K562 (cell line): ENCODE results near the gene FASTKD2.

Experiments
- CTCF ChIP-seq, 3 experiments: IDR thresholded peaks in 2 of 3; conservative IDR thresholded peaks in 1 of 3; 2 replicates each; pipeline ENCODE4 v1.5.1; 2011 to 2012; ENCODE audit warnings: low read length in 3 of 3, mild to moderate bottlenecking in 3 of 3, control low read depth in 2 of 3, improper control_type of control experiment in 1 of 3, inconsistent platforms in 1 of 3, low read depth in 1 of 3, mixed read lengths in 1 of 3, moderate library complexity in 1 of 3; ENCODE audit not compliant: insufficient read depth in 2 of 3
- DPF2 ChIP-seq: fragments of 450-650 bp; IDR thresholded peaks from 2 replicates; pipeline ENCODE4 v1.6.1; 2016
- ESRRA ChIP-seq: fragments of 450-650 bp; IDR thresholded peaks from 2 replicates; pipeline ENCODE4 v1.6.1; 2014; ENCODE audit warnings: low read depth, mild to moderate bottlenecking, moderate library complexity, borderline replicate concordance
- ETV6 ChIP-seq, 3 experiments: fragments of 150-350 bp in 1 of 3; sonication (generic) in 1 of 3; formaldehyde crosslinking in 1 of 3; IDR thresholded peaks; 2 replicates each; pipeline versions ENCODE4 v1.6.1 to v1.8.0; 2014 to 2022; ENCODE audit warnings: borderline replicate concordance in 2 of 3, low read depth in 2 of 3, antibody characterized with exemption in 1 of 3, low read length in 1 of 3, mild to moderate bottlenecking in 1 of 3, missing genetic modification reagents in 1 of 3
- ILF3 ChIP-seq: fragments of 450-650 bp; IDR thresholded peaks from 2 replicates; pipeline ENCODE4 v1.6.1; 2018; ENCODE audit warnings: antibody characterized with exemption, mild to moderate bottlenecking, moderate library complexity, borderline replicate concordance
- JUNB ChIP-seq: fragments of 450-650 bp; formaldehyde crosslinking; conservative IDR thresholded peaks from 2 replicates; pipeline ENCODE4 v1.4.0; 2020; ENCODE audit warnings: mild to moderate bottlenecking
- KDM1A ChIP-seq, 2 experiments: fragments of 450-650 bp; IDR thresholded peaks; 2 replicates each; pipeline ENCODE4 v1.6.1; 2016; ENCODE audit warnings: mild to moderate bottlenecking in 2 of 2
- POLR2AphosphoS5 ChIP-seq: IDR thresholded peaks from 2 replicates; pipeline ENCODE4 v1.6.1; 2011; ENCODE audit warnings: mild to moderate bottlenecking, low read depth, low read length, moderate library complexity; ENCODE audit not compliant: control insufficient read depth, insufficient read depth
- ZNF121 ChIP-seq: sonication (generic); formaldehyde crosslinking; conservative IDR thresholded peaks from 2 replicates; pipeline ENCODE4 v1.8.0; 2022; ENCODE audit warnings: missing genetic modification reagents
- ZNF3 ChIP-seq: fragments of 250-450 bp; sonication (Bioruptor Pico); IDR thresholded peaks from 2 replicates; pipeline ENCODE4 v1.5.0; 2021; ENCODE audit warnings: mild to moderate bottlenecking, moderate library complexity

GRCh38 chr2:206727287-206727686, 38.1 kb upstream of the FASTKD2 start:
- no peak for TF ChIP-seq ETV6 (IDR thresholded peaks at IDR 0.05; ENCODE audit: borderline replicate concordance in 1 of 2, low read depth in 2 of 2, low read length in 1 of 2)
- no peak for TF ChIP-seq ETV6 (CRISPR knock-in tag; IDR thresholded peaks at IDR 0.05; ENCODE audit: borderline replicate concordance)
- no peak for TF ChIP-seq DPF2
- no peak for TF ChIP-seq JUNB (CRISPR knock-in tag)
- TF ChIP-seq CTCF (IDR thresholded peaks at IDR 0.05 in 2 of 3, conservative IDR thresholded peaks at IDR 0.05 in 1 of 3; ENCODE audit: insufficient read depth in 2 of 3, low read depth in 1 of 3, low read length in 3 of 3): no peak
- no peak for TF ChIP-seq KDM1A (IDR thresholded peaks at IDR 0.05)
- no peak for TF ChIP-seq POLR2AphosphoS5
- TF ChIP-seq ILF3: no peak
- TF ChIP-seq ZNF3 (CRISPR knock-in tag): no peak
- TF ChIP-seq ZNF121 (CRISPR knock-in tag): no peak
- TF ChIP-seq ESRRA: no peak
